Dedifferentiated amniotic fluid mesenchymal stem cell (primary cell): ENCODE results near the gene NUDT4.
A peak's percentile ranks its signal among the peaks of the same experiment; 100 is the strongest.
"Not testable (repeated sequence)": the region's sequence is repeated elsewhere in the genome, so short reads cannot be mapped to it uniquely, and the experiment has no call there.

Source experiments
- DNase-seq: peaks from one replicate; pipeline ENCODE4 v3.0.0-alpha.2; 2016; ENCODE audit errors: extremely low spot score

NUDT4 gene

DNA sequence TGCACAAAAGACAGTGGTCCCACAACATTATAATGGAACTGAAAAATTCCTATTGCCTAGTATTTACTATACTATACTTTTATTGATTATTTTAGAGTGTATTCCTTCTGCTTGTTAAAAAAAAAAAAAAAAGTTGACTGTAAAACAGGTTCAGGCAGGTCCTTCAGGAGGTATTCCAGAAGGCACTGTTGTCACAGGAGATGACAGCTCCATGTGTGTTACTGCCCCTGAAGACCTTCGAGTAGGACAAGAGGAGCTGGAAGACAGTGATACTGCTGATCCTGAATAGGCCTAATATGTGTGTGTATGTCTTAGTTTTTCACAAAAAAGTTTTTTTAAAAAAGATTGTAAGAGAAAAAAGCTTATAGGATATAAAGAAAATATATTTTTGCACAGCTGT, 51.7 kb downstream of the NUDT4 start:
- DNase-seq: no peak

DNA sequence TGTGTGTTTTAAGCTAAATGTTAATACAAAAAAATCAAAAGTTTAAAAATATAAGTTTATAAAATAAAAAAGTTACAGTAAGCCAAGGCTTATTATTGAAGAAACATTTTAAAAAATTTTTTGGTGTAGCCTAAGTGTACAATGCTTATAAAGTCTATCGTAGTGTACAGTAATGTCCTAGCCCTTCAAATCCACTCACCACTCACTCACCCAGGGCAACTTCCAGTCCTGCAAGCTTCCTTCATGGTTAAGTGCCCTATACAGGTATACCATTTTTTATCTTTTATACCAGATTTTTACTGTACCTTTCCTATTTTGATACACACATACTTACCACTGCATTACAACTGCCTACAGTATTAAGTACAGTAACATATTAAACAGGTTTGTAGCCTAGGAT, 52.1 kb downstream of the NUDT4 start:
- DNase-seq: no peak

- DNase-seq: no peak
Measured at GRCh38 chr12:93430280-93430679, 52.6 kb downstream of the NUDT4 start.

GRCh38 chr12:93432031-93432430, 54.3 kb downstream of the NUDT4 start:
- DNase-seq: not testable (repeated sequence)

DNA sequence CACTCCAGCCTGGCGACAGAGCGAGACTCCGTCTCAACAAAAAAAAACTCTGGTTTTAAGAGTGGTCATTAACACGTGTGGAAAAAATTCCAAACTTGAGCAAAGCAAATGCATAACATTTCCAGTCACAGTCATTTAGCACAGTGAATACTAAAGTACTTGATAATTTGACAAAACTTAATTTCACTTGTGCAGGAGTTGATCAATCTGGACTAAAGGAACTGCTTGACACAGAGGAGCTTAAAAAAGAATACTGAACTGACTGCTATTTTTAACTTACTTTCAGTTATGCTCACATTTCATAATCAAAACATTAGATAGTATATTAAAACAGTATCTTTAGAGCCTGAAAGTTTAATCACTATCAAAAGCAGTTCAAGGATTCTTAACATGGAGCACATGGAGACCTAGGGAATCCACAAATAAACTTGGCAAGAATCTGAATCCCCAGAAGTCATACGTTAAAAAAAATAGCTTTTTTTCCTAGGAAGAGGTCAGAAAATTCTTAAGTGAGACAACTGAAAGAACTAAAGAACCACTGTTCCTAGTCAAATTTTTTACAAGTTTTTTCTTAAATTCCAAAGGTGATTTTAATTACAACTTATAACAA, 56.6 kb downstream of the NUDT4 start:
- DNase-seq: no peak

DNA sequence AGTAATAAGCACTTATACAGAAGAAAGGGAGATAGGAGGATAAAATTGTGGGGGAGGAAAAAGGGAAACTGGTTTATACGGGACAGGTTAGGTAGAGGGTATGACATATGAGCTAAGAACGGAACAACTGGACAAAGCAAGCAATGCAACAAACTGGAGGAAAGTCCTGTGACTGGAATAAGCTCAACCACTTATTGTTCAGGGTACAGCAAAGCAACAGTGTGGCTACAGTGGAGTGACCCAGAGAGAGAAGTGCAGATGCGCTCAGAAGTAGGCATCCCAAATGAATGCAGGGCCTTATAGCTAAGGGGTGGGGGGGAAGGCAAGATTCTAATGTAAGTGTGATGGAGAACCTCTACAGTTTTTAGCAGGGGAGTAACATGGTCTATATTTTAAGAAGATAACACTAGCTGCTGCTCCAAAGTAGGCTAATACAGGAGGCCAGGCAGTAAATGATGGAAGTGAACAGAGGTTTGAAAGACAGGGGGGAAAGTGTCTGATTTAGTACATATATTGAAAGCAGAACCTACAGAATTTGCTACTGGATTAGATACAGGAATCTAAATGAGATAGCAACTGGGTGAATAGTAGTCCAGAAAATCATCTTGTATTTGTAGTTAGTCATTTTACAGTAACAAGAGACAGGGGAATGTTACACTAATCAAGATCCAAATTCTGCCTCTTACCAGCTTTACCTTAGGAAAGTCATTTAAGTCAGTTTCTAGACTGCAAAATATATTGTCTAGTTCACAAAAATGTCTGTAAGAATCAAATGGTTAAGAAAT, 60.7 kb downstream of the NUDT4 start:
- DNase-seq: no peak

DNA sequence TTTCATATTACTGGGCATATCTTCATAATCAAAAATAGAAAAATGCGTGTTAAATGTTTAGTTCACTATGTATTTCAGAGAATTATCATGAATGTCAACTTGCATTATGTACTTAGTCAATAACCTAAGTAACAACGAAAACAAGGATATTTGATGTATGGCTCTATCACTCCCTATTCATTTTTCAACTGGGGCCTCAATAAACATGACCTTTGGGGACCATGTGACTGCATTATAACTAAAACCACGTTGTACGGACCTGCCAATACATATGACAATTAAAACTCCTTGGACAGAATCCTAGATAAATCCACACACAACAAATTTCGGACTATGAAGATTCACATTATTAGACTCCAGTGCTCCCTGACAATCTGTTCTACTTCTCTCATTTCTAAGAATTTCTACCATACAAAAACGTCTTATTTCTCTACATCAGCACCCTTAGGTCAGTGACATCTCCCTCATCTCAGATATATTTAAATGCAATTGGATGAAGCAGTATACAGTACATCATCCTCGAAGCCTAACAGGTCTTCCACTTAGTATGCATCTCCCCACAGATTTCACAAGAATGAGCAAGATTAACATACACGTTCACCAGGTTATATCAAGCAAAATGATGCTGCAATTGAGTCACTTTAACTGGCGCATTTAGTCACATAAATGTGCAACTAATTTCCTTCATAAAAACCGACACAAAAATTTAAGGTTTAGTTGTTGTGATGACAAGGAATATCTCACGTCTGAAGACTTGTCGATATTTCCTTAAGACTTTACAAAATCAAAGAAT, 62.5 kb downstream of the NUDT4 start:
- peak; percentile 23 for DNase-seq

DNA sequence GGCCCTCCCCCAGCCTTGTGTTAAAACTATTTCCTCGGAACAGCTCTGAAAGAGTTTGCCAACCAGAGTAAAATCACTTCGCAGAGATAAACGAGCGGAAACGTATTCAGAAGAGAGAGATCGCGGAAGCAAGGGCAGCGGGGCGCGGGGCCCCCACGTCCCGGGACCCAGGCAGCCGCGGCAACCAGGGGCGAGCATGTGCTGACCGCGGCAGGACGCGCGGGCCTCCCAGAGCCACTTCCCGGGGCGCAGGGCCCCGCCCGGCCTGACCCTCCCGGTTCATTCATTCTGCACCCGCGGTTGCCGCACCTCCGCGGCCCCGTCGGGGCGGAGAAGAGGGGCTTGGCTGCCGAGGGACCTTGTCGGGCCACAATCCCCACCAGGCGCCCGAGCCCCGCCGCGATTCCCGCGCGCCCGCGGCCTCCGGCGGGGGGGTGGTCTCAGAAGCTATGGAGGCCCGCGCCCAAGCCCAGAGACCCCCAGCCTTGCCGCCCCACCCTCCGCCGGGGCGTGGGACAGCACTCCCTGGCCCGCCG, 63.4 kb downstream of the NUDT4 start:
- no peak for DNase-seq

DNA sequence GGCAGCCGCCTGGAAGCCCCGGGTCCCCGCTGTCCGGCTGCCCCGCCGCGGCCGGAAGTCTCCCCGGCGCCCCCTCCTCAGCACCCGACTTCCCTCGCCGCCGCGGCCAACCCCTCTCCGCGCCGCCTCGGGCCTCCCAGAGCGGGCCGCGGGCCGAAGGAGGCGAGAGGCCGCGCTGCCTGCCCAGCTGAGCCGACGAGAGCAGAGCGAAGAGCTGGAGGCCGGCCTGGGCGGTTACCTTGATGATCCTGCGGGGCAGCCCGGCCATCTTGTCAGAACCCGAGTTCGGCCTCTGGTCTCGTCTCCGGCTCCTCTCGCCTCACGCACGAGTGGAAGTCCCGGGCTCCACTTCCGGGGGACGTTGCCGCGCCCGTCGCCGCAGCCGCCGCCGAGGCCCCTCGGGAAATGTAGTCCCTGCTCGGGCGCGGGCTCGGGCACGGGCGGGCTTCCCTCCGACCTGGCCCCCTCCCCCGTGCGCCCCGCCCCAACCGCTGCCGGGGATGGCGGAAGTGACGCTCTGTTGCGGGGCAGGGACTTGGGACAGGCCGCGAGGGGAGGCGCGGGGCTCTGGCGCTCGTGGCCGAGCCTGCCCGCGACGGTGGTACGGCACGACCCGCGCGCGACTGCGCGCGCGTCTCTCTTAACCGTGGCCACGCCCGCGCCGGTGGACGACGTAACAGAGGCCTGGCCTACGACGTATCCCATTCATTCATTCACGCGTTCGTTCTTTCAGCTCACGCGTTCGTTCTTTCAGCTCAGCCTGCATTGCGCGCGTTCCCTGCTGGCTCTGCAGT, 64.1 kb downstream of the NUDT4 start, which contains the start of gene UBE2N:
UBE2N (minus strand) TSS at position 331 of the 794 bp plus-strand sequence; CDS start at position 268, 63 bp downstream.
- DNase-seq: peak; percentile 94

DNA sequence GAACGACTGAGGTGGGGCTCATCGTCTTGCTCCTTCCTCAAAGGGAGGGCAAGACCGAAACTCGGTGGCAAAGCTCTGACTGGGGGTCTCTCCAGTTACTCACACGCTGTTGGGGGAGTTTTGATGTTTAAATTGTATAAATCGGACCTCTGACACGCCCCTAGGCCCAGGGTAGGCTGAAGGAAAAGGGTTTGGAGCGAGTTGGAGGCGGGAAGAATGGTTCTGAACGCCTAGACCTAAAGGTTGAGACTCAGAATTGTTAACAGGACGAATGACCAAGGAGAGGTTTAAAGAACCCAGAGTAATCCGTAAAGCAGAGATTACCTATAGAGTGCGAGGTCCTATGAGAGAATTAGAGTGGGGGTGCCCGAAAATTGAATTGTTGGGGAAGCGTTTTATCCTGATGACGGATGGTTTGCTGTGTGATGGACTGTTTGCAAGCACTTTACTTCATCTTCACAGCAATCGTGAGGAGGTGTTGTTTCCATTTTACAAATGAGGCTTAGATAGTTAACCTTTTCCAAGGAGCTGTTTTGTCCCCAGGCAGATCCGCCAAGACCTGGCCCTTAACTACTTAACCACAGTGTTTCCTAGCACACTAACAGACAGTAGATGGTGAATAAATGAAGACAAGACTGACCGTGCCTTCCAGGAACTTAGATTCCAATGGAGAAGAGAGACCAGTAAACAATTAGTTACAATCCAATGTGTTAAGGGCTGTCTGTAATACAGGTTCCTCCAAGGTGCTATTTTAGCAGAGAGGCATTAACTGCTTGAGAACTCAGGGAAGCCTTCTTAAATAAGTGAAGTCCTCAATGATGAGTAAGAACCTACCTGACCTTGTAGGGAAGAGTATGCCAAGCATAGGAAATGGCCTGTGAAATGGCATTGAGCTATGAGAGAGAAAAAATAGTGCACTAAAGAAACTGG, 65.0 kb downstream of the NUDT4 start:
- DNase-seq: peak; percentile 20

DNA sequence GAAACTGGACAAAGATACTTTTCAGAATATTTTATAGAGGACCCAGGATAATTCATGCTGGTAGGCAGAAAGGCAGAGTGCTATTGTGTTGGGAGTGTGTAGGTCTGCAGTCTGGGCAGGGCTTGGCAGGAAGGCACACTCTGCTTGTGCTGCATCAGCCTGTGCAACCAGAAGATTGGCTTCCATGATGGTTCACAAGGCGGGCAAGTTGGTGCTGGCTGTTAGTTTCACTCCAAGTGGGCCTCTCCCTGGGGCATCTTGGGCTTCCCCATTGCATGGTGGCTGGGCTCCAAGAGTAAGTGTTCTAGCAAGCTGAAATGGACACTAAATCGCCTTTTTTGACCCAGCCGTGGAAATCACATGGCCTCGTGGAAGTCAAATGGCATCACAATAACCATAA, 65.9 kb downstream of the NUDT4 start:
- DNase-seq: no peak

DNA sequence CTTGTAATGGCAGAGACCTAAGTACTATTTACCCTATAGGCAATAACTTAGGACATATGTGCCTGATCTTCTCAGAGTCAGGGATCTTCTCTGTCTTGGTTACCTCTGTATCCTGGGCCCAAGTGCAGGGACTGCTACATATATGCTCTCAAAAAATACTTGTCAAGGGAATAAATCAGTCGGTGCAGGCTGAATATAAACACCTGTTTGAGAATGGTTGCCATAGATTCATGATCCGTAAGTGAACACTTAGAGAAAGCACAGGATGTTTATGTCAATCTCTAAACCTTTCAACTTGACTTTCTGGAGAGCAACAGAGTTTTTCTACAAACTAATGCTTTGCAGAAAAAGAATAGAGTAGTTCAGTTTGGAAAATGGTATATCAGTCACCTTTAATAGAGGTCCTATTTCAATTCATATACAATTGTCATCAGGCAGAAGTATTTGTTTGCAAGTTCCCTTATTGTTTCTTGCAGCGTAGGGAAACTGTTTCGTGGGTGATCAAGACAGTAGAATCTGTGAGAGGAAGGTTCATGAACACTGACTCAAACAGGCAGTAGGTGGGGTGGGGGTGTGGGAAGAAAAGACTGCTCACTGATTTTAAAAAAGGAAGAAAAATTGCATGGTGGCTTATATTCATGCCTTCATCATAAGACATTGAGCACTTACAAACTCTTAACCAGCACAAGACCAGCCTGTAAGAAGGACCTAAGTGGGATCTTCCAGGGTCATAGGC, 70.0 kb downstream of the NUDT4 start:
- DNase-seq: no peak

DNA sequence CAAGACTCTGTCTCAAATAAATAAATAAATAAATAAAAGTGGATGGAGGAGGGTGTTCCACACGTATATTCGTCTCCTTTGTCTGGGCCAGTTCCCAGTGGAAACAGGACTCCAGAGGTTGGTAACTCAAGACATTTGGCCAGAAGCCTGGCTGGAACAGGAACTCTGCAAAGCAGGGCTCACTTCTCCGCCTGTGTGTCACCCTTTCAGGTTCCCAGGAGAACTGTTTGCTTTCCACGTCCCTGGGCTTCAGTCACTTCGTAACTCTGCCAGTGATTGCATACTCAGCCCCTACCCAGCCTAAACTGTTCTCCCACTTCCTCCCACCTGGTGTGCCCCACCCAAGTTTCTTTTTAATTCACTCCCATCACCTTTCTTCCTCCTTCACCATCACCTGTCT, 71.1 kb downstream of the NUDT4 start:
- DNase-seq: no peak

DNA sequence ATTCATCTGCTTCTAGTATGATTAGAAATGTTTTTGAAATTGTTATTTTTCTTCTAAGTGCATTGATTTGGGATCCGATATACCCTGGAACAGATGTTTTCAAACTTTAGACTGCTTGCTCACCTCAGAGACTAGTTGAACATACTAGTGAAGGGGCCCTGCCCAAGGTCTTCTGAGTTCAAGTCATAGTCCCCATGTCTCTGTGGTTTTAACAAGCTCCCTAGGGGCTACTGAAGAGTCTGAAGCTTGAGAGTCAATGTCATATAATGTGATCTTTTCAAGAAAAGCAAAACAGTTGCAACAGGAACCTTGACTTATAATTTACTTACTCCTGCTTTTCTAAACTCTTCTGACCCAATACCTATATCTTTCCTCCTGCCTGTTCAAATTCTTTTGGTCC, 71.6 kb downstream of the NUDT4 start:
- no peak for DNase-seq

- DNase-seq: no peak
Measured at GRCh38 chr12:93451423-93452158, 73.9 kb downstream of the NUDT4 start.

DNA sequence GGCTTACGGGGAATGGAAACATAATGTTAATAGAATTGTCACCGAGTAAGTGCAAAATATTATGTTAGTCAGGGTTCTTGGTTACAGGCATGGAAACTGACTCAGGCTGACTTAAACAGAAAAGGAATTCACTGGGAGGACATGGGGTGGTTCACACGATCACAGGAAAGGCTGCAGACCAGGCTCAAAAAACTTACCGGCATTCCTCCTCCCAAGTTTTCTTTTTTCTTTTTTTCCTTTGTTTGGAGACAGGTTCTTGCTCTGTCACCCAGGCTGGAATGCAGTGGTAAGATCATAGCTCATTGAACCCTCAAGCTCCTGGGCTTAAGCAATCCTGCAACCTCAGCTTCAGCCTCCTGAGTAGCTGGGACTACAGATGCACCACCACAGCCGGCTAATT, 75.9 kb downstream of the NUDT4 start:
- DNase-seq: no peak

GRCh38 chr12:93456077-93456476, 78.4 kb downstream of the NUDT4 start:
- DNase-seq: no peak
